HFFc6 (cell line): ENCODE data around the gene TMEM50B. TPM values are rescaled to one million over a fixed set of nuclear protein-coding genes. Genes with fewer than 3 reads are reported as not detected.

Experiments
- total RNA-seq, 6 experiments: library from RNA; stranded (reverse); fragmentation: NEBNext Ultra II Directional; extraction: Animal tissue kit (Norgen Biotek cat#: 25700); gene quantifications; 2 replicates in 1 of 6; 3 replicates in 5 of 6; pipeline ENCODE4 v1.2.3, GENCODE V29; 2021

The TMEM50B gene
- total RNA-seq, 6 experiments from 2014 or later, result 22.9 to 30.3 (median 24.5) TPM

Other genes starting within 250 kb of the TMEM50B start
- 10 to 100 TPM; 25.5 to 35.3 (median 29.5) TPM for gene IL10RB, start 213.6 kb downstream of the TMEM50B start, total RNA-seq
- 10 to 100 TPM; 42.0 to 49.7 (median 43.6) TPM for gene IFNAR1, start 155.0 kb downstream of the TMEM50B start, total RNA-seq
- gene IFNGR2, start 76.6 kb downstream of the TMEM50B start, total RNA-seq, result 10 to 100 TPM; 51.2 to 68.6 (median 64.2) TPM
- gene DNAJC28, start 11.7 kb upstream of the TMEM50B start, total RNA-seq, result 1 to 10 TPM in 5 of 6 experiments, under 1 TPM in 1; 0.91 to 2.2 (median 1.2) TPM
- gene GART, start 62.1 kb upstream of the TMEM50B start, total RNA-seq, result 10 to 100 TPM; 72.6 to 87.5 (median 80.2) TPM
- 100 to 1,000 TPM; 193 to 233 (median 219) TPM for gene SON, start 63.1 kb upstream of the TMEM50B start, total RNA-seq
- 10 to 100 TPM; 14.7 to 32.0 (median 28.6) TPM for gene DONSON, start 108.7 kb upstream of the TMEM50B start, total RNA-seq
- 10 to 100 TPM; 28.0 to 32.8 (median 30.2) TPM for gene CRYZL1, start 161.8 kb upstream of the TMEM50B start, total RNA-seq
- gene ITSN1, start 162.5 kb upstream of the TMEM50B start, total RNA-seq, result 10 to 100 TPM; 47.7 to 54.8 (median 54.0) TPM